Effector memory CD4-positive, alpha-beta T cell (primary cell): ENCODE measurements around the gene OTULIN.

Source experiments
- DNase-seq, 3 donors: peaks; one replicate each; pipeline ENCODE4 v3.0.0-alpha.2; 2020
- H3K27ac ChIP-seq: 2 replicates; pipeline ENCODE4 v1.7.0; 2013; ENCODE audit warnings: mild to moderate bottlenecking, low read length, moderate library complexity; ENCODE audit not compliant: insufficient read depth, poor library complexity, severe bottlenecking
- H3K27me3 ChIP-seq: replicated peaks from 2 replicates; pipeline ENCODE4 v1.7.0; 2013; ENCODE audit warnings: mild to moderate bottlenecking, low read length; ENCODE audit not compliant: insufficient read depth, control insufficient read depth, poor library complexity, severe bottlenecking
- H3K36me3 ChIP-seq: 2 replicates; pipeline ENCODE4 v1.7.0; 2013; ENCODE audit warnings: mild to moderate bottlenecking, low read length, moderate library complexity; ENCODE audit not compliant: control insufficient read depth, insufficient read depth
- H3K4me1 ChIP-seq: 2 replicates; pipeline ENCODE4 v1.7.0; 2013; ENCODE audit warnings: low read length, mild to moderate bottlenecking; ENCODE audit not compliant: control insufficient read depth, insufficient read depth, poor library complexity, severe bottlenecking
- H3K4me3 ChIP-seq: 2 replicates; pipeline ENCODE4 v1.7.0; 2013; ENCODE audit warnings: low read length, low read depth, mild to moderate bottlenecking; ENCODE audit not compliant: insufficient read depth, poor library complexity, severe bottlenecking
- H3K9me3 ChIP-seq: 2 replicates; pipeline ENCODE4 v1.7.0; 2013; ENCODE audit warnings: mild to moderate bottlenecking, low read length, moderate library complexity; ENCODE audit not compliant: control insufficient read depth

OTULIN gene

DNA sequence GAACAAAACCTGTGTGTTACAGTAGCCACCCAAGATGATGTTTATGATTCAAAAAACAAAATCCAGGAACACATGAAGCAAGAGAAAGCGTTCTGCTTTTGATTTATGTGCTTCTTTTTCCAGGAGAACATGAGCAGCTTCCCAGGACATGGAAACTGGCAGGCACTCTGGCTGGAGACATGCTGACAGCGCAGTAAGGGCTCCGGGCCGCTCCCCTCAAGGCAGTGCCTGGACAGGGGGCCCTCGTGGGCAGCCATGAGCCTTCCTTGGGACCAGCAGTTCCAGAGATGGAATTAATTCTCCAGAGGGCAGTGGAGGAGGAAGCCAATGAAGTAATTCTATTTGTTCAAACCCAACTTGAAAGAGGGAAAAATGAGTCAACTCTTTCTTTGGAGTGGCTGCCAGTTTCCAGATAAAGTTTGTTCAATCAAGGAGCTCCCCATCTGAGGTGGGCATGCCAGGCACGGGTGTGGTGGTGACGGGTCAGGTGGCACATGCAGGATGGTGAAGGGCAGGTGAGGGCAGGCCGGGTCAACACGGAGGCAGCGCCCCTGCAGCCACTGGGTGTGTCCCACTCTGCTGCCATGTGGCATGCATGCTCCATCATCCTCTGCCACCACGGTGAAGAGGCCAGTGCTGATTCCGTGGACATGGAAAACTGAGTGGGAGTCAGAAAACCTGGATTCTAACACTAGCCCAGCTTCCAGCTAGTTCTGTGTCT, 83.8 kb downstream of the OTULIN start:
- no peak for DNase-seq
- no peaks in the 10 kb centered on the region for H3K4me1 ChIP-seq
- no peaks in the 10 kb centered on the region for H3K9me3 ChIP-seq
- H3K4me3 ChIP-seq = no peak overlapping the region
- no peak overlapping the region for H3K27ac ChIP-seq
- H3K27me3 ChIP-seq = no peaks in the 10 kb centered on the region
- peaks cover 58% of the 10 kb centered on the region for H3K36me3 ChIP-seq
